ENCODE results near the gene FN3KRP.

FN3KRP gene

DNA sequence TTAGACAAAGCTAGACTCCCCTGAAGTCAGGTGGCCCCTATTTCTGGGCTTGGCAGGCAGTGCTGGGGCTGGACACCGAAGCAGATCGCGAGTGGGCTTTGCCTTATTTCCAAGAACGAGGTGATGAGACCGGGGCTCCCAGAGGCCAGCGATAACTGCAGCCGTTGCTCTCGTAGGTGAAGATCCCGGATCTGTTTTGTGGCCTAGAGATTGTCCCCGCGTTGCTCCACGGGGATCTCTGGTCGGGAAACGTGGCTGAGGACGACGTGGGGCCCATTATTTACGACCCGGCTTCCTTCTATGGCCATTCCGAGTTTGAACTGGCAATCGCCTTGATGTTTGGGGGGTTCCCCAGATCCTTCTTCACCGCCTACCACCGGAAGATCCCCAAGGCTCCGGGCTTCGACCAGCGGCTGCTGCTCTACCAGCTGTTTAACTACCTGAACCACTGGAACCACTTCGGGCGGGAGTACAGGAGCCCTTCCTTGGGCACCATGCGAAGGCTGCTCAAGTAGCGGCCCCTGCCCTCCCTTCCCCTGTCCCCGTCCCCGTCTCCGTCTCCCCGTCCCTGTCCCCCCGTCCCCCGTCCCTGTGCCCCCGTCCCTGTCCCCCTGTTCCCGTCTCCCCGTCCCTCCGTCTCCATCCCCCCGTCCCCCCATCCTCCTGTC, 33.9 kb downstream of the FN3KRP start:
- TF ChIP-seq, protein P1, sequence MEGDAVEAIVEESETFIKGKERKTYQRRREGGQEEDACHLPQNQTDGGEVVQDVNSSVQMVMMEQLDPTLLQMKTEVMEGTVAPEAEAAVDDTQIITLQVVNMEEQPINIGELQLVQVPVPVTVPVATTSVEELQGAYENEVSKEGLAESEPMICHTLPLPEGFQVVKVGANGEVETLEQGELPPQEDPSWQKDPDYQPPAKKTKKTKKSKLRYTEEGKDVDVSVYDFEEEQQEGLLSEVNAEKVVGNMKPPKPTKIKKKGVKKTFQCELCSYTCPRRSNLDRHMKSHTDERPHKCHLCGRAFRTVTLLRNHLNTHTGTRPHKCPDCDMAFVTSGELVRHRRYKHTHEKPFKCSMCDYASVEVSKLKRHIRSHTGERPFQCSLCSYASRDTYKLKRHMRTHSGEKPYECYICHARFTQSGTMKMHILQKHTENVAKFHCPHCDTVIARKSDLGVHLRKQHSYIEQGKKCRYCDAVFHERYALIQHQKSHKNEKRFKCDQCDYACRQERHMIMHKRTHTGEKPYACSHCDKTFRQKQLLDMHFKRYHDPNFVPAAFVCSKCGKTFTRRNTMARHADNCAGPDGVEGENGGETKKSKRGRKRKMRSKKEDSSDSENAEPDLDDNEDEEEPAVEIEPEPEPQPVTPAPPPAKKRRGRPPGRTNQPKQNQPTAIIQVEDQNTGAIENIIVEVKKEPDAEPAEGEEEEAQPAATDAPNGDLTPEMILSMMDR (IDR thresholded peaks at IDR 0.05; ENCODE audit: low read depth, low read length, missing control alignments): no peak
- H3K4me3 ChIP-seq (ENCODE audit: low read depth, low read length): no peak overlapping the region
- DNase-seq (ENCODE audit: low read depth): no peak

DNA sequence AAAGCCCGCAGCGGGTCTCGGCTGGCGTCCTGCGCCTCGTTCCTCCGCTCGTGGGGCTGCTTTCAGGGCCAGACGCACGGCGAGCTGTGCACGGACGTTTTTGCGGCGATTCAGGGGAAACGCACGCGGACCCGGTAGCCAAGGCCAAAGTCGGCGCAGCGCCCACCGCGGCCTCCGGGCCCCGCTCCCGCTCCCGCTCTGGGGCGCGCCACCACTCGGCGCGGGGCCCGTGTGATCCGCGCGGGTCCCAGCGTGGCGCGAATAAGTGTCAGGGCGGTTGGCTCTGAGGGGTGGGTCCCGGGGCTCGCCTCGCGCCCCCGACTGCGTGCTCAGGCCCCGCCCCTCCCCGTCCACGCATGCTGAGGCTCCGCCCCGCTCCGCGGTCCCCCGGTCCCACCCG, 34.7 kb downstream of the FN3KRP start:
- TF ChIP-seq, protein P1 (IDR thresholded peaks at IDR 0.05; ENCODE audit: low read depth, low read length, missing control alignments): no peak
- peak overlapping the region; percentile 65 for H3K4me3 ChIP-seq (ENCODE audit: low read depth, low read length)
- DNase-seq (ENCODE audit: low read depth): no peak

DNA sequence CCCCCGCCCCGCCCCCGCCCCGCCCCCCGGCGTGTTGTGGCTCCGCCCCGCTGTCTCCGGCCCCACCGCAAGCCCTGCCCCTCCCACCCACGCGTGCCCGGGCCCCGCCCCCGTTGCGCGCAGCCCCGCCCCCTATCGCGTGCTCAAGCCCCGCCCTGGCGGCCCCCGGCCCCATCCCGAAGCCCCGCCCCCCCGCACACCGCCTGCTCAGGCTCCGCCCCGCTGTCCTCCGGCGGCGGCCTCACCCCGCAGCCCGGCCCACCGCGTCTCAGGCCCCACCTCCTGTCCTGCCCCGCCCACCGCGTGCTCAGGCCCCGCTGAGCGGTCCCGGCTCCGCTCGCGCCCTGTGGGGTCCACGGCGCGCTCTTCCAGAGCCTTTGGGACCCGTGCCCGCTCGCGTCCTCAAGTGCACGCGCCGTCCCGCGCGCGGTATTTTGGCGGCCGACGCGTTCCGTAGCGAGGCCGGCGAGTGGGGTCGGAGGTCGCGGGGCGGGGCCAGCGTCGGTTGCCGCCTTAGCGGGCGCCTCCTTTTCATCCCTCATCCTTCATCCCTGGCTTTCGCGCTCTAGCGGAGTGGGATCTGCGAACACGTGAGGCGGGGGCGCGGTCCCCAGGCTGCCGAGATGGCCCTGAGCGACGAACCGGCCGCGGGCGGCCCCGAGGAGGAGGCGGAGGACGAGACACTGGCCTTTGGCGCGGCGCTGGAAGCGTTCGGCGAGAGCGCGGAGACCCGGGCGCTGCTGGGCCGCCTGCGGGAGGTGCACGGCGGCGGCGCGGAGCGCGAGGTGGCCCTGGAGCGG, 35.3 kb downstream of the FN3KRP start, which contains the start of gene TBCD:
Gene TBCD, plus strand, starts transcription at position 495 of the 800 bp plus-strand sequence. Its CDS starts 129 bp downstream, at position 624.
- TF ChIP-seq, protein P1 (IDR thresholded peaks at IDR 0.05; ENCODE audit: low read depth, low read length, missing control alignments): no peak
- DNase-seq (ENCODE audit: low read depth): peak; percentile 45
- H3K4me3 ChIP-seq (ENCODE audit: low read depth, low read length): peak within 1 kb of the TSS; percentile 67

DNA sequence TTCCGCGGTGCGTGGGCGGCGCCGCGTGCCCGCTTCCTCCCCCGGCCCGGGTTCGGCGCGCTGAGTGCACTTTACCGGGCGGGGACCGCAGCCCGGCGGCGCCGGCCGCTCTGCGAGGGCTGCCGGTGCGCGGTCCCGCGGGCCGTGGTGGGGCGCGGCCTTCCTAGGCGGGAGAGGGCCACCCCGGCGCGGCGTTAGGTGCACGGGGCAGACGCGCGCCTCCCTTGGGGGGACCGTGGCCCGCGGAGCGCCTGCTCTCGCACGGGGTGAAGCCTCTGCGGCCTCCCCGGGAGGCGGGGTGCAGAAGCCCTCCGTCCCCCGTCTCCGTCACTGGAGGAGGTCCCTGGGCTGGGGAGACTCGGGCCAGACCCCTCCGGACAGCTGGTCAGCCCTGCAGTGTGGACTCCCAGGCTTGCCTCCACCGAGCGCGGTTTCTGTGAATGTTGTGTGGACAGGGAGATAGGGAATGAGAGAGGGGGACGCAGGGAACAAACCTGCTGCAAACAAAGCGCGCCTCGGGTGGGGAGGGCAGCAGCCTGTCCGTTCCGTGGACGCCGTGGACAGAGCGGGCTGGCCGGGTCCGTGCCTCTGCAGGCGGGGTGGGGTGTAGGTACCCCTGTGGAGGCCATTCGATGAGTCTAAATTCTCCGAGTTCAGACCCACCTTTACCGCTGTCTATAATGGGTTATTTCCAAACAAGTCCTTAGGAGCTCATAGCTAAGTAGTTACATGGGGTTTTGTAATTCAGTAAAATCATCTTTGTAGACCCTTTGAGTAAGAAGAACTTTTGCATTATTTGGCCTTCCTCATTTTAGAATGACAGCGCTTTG, 36.1 kb downstream of the FN3KRP start:
- TF ChIP-seq, protein P1 (IDR thresholded peaks at IDR 0.05; ENCODE audit: low read depth, low read length, missing control alignments): no peak
- H3K4me3 ChIP-seq (ENCODE audit: low read depth, low read length): peak overlapping the region; percentile 67
- no peak for DNase-seq (ENCODE audit: low read depth)

DNA sequence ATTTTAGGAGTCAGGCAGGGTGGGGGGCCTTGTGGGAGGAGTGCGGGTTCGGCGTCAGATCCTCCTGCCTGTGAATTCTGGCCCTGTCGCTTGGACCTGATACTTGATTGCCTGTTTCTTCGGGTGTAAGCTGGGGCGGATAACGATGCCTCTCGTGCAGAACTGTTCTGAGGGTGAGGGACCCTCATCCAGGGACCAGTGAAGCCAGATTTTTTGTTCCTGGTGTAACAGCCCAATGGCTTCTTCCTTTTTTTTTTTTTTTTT, 36.6 kb downstream of the FN3KRP start:
- no peak for DNase-seq (ENCODE audit: low read depth)
- H3K4me3 ChIP-seq (ENCODE audit: low read depth, low read length): peak overlapping the region; percentile 67
- TF ChIP-seq, protein P1 (IDR thresholded peaks at IDR 0.05; ENCODE audit: low read depth, low read length, missing control alignments): no peak

DNA sequence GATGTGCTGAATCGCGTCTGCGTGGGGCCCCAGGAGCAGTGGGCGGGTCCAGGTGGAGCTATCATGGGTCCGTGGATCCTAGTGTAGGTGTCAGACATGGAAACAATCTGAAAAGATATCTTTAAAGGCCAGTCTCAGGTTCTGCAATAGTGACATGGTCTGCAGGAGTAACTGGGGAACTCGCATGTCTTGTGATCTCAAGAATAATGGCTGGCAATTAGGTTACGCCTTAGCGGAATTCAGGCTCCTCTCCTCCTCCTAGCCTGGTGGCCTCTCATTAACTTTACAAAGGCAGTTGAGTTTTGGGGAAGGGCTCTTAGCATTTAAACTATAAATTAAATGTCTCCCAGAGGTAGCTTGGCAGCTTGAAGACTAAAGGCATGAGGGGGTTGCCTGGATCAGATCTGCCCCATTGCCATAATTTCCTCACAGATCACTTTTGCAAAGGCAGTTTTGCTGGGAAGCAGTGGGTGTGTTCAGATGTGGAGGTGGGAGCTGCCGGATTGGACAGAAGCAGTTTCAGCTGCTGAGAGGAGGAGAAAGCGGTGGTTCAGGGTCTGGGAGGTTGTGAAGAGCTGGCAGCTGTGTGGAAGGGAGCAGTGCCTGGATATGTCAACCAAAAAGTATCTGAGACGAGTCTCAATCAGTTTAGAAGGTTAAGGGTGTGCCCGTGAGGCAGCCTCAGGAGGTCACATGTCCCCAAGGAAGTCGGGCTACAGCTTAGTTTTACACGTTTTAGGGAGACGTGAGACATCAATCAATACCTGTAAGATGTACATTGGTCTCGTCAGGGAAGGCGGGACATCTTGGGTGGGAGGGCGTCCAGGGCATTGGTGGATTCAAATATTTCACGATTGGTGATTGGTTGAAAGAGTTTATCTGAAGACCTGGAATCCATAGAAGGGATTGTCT, 38.0 kb downstream of the FN3KRP start:
- TF ChIP-seq, protein P1 (IDR thresholded peaks at IDR 0.05; ENCODE audit: low read depth, low read length, missing control alignments): no peak

More for the DNA sequence above, 38.0 kb downstream of the FN3KRP start:
- DNase-seq (ENCODE audit: low read depth): no peak
- no peak overlapping the region for H3K4me3 ChIP-seq (ENCODE audit: low read depth, low read length)

Data from GM12864 (cell line).